Adrenal gland (tissue), 12 donors: ENCODE measurements around the gene MYL6B. TPM values are rescaled to one million over a fixed set of nuclear protein-coding genes. Genes with fewer than 3 reads are reported as not detected.

ENCODE experiments used
- DNase-seq, 7 donors: peaks; one replicate each; pipeline ENCODE4 v3.0.0-alpha.2; 2019 to 2020
- H3K27ac ChIP-seq, 5 donors: fragments of 200-600 bp; sonication (generic) in 4 of 5; 1 replicate in 3 of 5; 2 replicates in 2 of 5; pipeline versions ENCODE4 v1.5.1 to v1.8.0; 2016 to 2020; ENCODE audit warnings: mild to moderate bottlenecking in 1 of 5
- H3K27me3 ChIP-seq: fragments of 200-600 bp; 2 replicates; pipeline ENCODE4 v1.8.0; 2021
- H3K36me3 ChIP-seq, 2 donors: fragments of 200-600 bp; replicated peaks in 1 of 2; 1 replicate in 1 of 2; 2 replicates in 1 of 2; pipeline versions ENCODE4 v1.5.1 to v1.8.0; 2018 to 2022
- H3K4me1 ChIP-seq, 2 donors: fragments of 200-600 bp; replicated peaks in 1 of 2; 1 replicate in 1 of 2; 2 replicates in 1 of 2; pipeline versions ENCODE4 v1.5.1 to v1.8.0; 2018 to 2021
- H3K4me3 ChIP-seq, 4 donors: fragments of 200-600 bp; sonication (generic) in 3 of 4; one replicate each; pipeline ENCODE4 v1.5.1; 2016 to 2018
- H3K9me3 ChIP-seq, 3 donors: fragments of 200-600 bp; sonication (generic) in 1 of 3; replicated peaks in 1 of 3; 1 replicate in 2 of 3; 2 replicates in 1 of 3; pipeline versions ENCODE4 v1.5.1 to v1.8.0; 2016 to 2021
- POLR2A ChIP-seq, 2 donors: fragments of 450-650 bp; IDR thresholded peaks; one replicate each; pipeline ENCODE4 v1.6.1; 2017; ENCODE audit warnings: antibody characterized with exemption in 2 of 2, mild to moderate bottlenecking in 2 of 2, moderate library complexity in 1 of 2
- WGBS, 4 donors: extraction: QIAGEN DNeasy Blood & Tissue Kit in 2 of 4; methylation state at CpG; one replicate each; pipeline versions ENCODE4 v1.1.5 to v1.1.7; 2013 to 2017; 5-methylcytosine and 5-hydroxymethylcytosine counted together
- intact Hi-C, 2 donors: fragments of 100-400 bp; cut with DNase I; formaldehyde crosslinking; loops; one replicate each; pipeline versions ENCODE4 v1.14.1 to v1.15.0; 2022 to 2023
- polyA plus RNA-seq, 3 donors: library from polyadenylated mRNA; stranded (reverse); fragments of 200-250 nt in 2 of 3; fragments of 350-450 nt in 1 of 3; fragmentation: Illumina TruSeq in 1 of 3; extraction: RNeasy Lipid Tissue Mini Kit (QIAGEN cat#74804) in 1 of 3; gene quantifications; one replicate each; pipeline ENCODE4 v1.2.3, GENCODE V29; 2013 to 2014
- total RNA-seq, 9 donors: library from RNA; depleted of rRNA in 4 of 9; stranded (reverse); fragments of >200 nt in 4 of 9; fragments of 120-200 nt in 1 of 9; fragmentation: NEBNext Ultra II Directional in 1 of 9; extraction: Animal tissue kit (Norgen Biotek cat#: 25700) in 1 of 9; gene quantifications; one replicate each; pipeline versions ENCODE4 v1.1.0 to v1.2.4, GENCODE V29; 2013 to 2023
- TF ChIP-seq, protein P1 (sequence below), 6 experiments: fragments of 450-650 bp in 4 of 6; fragments of 200-600 bp in 2 of 6; sonication (generic) in 1 of 6; IDR thresholded peaks; 1 replicate in 5 of 6; 2 replicates in 1 of 6; pipeline versions ENCODE4 v1.5.1 to v1.8.0; 2016 to 2021; ENCODE audit warnings: antibody characterized with exemption in 6 of 6, mild to moderate bottlenecking in 2 of 6, moderate library complexity in 1 of 6
- donor health status: healthy with polysubstance abuse.
- donor health status: Bipolar disorder and iron deficiency.
- donor health status: DM: yes; HTN: yes; CAD: no.
- donor health status: DM: no; HTN: no; CAD: no.
- donor health status: DM: no; HTN: no; CAD: no.
- donor health status: DM: yes; HTN: yes; CAD: no.

The MYL6B gene
- total and polyA plus RNA-seq, 12 donors: 28.0 to 129 (median 71.9) TPM

DNA sequence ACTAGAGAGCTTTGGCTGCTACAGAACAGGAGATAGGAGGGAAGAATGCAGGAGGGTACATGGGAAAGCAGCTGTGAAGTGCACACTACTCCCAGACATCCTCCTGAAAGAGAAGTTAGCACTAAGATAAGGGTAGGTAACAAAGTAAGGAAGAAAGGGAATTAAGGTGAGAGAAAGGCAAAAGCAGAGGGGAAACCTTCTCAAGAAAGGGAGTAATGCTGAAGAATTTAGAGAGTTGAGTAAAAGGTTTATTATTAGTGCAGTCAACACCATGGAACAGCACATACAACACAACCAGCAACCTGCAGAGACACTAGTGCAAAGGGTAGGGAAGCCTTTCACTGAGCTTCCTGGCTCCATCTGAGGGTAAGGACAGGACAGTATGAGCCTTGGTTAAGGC lies 51.9 kb downstream of the MYL6B start:
- Histone ChIP-seq H3K4me1 (peaks cover 0 to 6% of the 10 kb centered on the region in 2 donors), H3K4me3 (no peak overlapping the region), H3K27ac (no peak overlapping the region), H3K27me3 (no peaks in the 10 kb centered on the region), H3K9me3 (no peaks in the 10 kb centered on the region), H3K36me3 (peaks cover 0 to 43% of the 10 kb centered on the region in 2 donors)
- no peak for DNase-seq
- intact Hi-C loops: no loop called here
- no peak for TF ChIP-seq POLR2A (IDR thresholded peaks at IDR 0.05)
- TF ChIP-seq, protein P1, sequence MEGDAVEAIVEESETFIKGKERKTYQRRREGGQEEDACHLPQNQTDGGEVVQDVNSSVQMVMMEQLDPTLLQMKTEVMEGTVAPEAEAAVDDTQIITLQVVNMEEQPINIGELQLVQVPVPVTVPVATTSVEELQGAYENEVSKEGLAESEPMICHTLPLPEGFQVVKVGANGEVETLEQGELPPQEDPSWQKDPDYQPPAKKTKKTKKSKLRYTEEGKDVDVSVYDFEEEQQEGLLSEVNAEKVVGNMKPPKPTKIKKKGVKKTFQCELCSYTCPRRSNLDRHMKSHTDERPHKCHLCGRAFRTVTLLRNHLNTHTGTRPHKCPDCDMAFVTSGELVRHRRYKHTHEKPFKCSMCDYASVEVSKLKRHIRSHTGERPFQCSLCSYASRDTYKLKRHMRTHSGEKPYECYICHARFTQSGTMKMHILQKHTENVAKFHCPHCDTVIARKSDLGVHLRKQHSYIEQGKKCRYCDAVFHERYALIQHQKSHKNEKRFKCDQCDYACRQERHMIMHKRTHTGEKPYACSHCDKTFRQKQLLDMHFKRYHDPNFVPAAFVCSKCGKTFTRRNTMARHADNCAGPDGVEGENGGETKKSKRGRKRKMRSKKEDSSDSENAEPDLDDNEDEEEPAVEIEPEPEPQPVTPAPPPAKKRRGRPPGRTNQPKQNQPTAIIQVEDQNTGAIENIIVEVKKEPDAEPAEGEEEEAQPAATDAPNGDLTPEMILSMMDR (IDR thresholded peaks at IDR 0.05): no peak

DNA sequence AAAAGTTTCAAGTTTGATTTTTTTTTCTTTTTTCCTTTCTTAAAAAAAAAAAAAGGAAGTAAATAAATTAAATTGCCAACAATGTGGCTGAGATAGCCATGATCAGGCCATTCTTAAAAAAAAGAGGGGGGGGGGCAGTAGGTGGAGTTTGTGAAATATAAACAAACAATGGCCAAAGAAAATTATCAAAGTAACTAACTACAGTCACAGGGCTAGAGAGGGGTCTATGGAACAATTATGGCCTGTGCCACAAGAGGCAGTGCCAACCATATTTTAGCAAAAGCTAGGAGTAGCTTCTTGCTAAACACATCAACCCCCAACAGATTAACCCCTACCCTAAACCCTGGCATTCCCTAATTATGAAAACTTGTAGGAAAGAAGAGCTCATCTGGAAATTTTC lies 53.1 kb downstream of the MYL6B start:
- H3K4me1 ChIP-seq: peaks cover 0 to 6% of the 10 kb centered on the region in 2 donors
- no peak for DNase-seq
- TF ChIP-seq, protein P1 (IDR thresholded peaks at IDR 0.05): peak in 1 of 6 experiments; percentile 5
- TF ChIP-seq POLR2A (IDR thresholded peaks at IDR 0.05): no peak
- H3K9me3 ChIP-seq: no peaks in the 10 kb centered on the region
- H3K36me3 ChIP-seq: peaks cover 0 to 55% of the 10 kb centered on the region in 2 donors
- no peak overlapping the region for H3K4me3 ChIP-seq
- no peak overlapping the region for H3K27ac ChIP-seq
- no peaks in the 10 kb centered on the region for H3K27me3 ChIP-seq
- intact Hi-C loops: no loop called here

DNA sequence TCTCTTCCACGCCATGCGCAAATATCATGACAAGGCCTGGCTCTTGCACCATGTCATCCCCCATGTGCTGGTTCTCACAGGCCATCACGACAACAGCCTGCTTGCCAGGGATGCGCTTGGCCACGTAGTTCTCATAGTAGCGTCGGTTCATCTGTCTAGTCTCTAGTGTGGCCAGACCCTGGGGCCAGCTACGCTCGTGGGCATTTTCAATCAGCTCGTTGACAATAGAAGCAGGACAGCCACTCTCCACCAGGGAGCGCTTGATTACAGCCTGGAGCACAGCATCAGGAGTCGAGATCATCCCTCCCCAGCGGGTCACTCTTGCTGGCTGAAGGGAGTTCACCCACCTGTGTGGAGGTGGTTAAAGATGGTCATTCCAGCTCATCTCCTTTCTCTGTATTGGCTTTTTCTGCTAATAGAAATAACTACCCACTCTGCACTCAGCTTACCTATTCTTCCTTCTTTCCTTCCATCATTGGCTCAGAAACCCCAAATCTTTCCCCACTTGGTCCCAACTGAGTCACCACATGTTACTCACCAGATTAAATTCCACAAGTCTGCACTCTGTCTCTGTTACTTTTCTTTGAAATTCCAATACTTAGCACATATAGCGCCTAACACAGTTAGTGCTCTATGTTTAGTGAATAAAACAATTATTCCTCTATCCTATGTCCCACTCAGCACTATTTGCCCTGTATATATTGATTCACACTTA lies 54.2 kb downstream of the MYL6B start:
- H3K36me3 ChIP-seq: peaks cover 0 to 67% of the 10 kb centered on the region in 2 donors
- intact Hi-C loops: no loop called here
- H3K27ac ChIP-seq: peak overlapping the region in 1 of 5 donors; percentile 42

More for the DNA sequence above, 54.2 kb downstream of the MYL6B start:
- Histone ChIP-seq H3K4me1 (peaks cover 0 to 6% of the 10 kb centered on the region in 2 donors), H3K27me3 (no peaks in the 10 kb centered on the region), H3K4me3 (no peak overlapping the region), H3K9me3 (no peaks in the 10 kb centered on the region)
- 56 to 73% (median 57%) methylated on average over 11 to 14 of the region's 14 CpGs for WGBS, 4 donors
- TF ChIP-seq POLR2A (IDR thresholded peaks at IDR 0.05): no peak
- TF ChIP-seq, protein P1 (IDR thresholded peaks at IDR 0.05): peak; percentile 22 to 67 (median 57)
- DNase-seq: peak; percentile 56 to 88 (median 67)

Other genes with a start within 250 kb of the MYL6B start
- gene PYM1, start 224.7 kb upstream of the MYL6B start, total RNA-seq: 10 to 100 TPM; 32.1 to 60.9 (median 37.8) TPM
- gene PYM1, start 224.7 kb upstream of the MYL6B start, polyA plus RNA-seq: 10 to 100 TPM; 48.3 to 59.1 (median 49.0) TPM
- gene DGKA, start 221.4 kb upstream of the MYL6B start, total RNA-seq: 100 to 1,000 TPM in 1 of 9 donors, 10 to 100 TPM in 8; 16.0 to 116 (median 31.9) TPM
- gene DGKA, start 221.4 kb upstream of the MYL6B start, polyA plus RNA-seq: 10 to 100 TPM; 21.1 to 99.8 (median 66.2) TPM
- gene PMEL, start 186.5 kb upstream of the MYL6B start, total RNA-seq: 1 to 10 TPM in 5 of 9 donors, under 1 TPM in 3, not detected in 1; 0.35 to 3.8 (median 1.3) TPM
- gene PMEL, start 186.5 kb upstream of the MYL6B start, polyA plus RNA-seq: 1 to 10 TPM in 2 of 3 donors, under 1 TPM in 1; 0.77 to 1.5 (median 1.0) TPM
- 10 to 100 TPM in 8 of 9 donors, 1 to 10 TPM in 1; 6.3 to 30.6 (median 18.7) TPM for gene CDK2, start 185.8 kb upstream of the MYL6B start, total RNA-seq
- gene CDK2, start 185.8 kb upstream of the MYL6B start, polyA plus RNA-seq: 10 to 100 TPM in 1 of 3 donors, 1 to 10 TPM in 2; 6.0 to 16.5 (median 9.2) TPM
- gene RAB5B, start 178.5 kb upstream of the MYL6B start, total RNA-seq: 100 to 1,000 TPM in 5 of 9 donors, 10 to 100 TPM in 4; 77.6 to 134 (median 112) TPM
- 100 to 1,000 TPM in 1 of 3 donors, 10 to 100 TPM in 2; 34.4 to 137 (median 43.6) TPM for gene RAB5B, start 178.5 kb upstream of the MYL6B start, polyA plus RNA-seq
- 10 to 100 TPM; 49.3 to 72.6 (median 56.6) TPM for gene SUOX, start 155.3 kb upstream of the MYL6B start, total RNA-seq
- 10 to 100 TPM; 27.7 to 49.7 (median 37.1) TPM for gene SUOX, start 155.3 kb upstream of the MYL6B start, polyA plus RNA-seq
- gene IKZF4, start 131.5 kb upstream of the MYL6B start, total RNA-seq: 10 to 100 TPM in 6 of 9 donors, 1 to 10 TPM in 3; 6.0 to 34.0 (median 13.3) TPM
- gene IKZF4, start 131.5 kb upstream of the MYL6B start, polyA plus RNA-seq: 10 to 100 TPM in 1 of 3 donors, 1 to 10 TPM in 2; 5.7 to 10.3 (median 6.4) TPM
- gene RPS26, start 110.7 kb upstream of the MYL6B start, total RNA-seq: 1,000 to 10,000 TPM in 3 of 9 donors, 100 to 1,000 TPM in 3, 10 to 100 TPM in 3; 76.7 to 2,374 (median 441) TPM
- 1,000 to 10,000 TPM; 1,149 to 1,897 (median 1,249) TPM for gene RPS26, start 110.7 kb upstream of the MYL6B start, polyA plus RNA-seq
- gene ERBB3, start 72.4 kb upstream of the MYL6B start, total RNA-seq: 10 to 100 TPM in 1 of 9 donors, 1 to 10 TPM in 8; 1.3 to 25.7 (median 1.6) TPM
- gene ERBB3, start 72.4 kb upstream of the MYL6B start, polyA plus RNA-seq: 1 to 10 TPM; 1.9 to 5.0 (median 2.6) TPM
- gene PA2G4, start 48.0 kb upstream of the MYL6B start, total RNA-seq: 100 to 1,000 TPM in 5 of 9 donors, 10 to 100 TPM in 4; 64.1 to 129 (median 106) TPM
- 100 to 1,000 TPM in 2 of 3 donors, 10 to 100 TPM in 1; 83.3 to 252 (median 106) TPM for gene PA2G4, start 48.0 kb upstream of the MYL6B start, polyA plus RNA-seq
- gene RPL41, start 36.0 kb upstream of the MYL6B start, total RNA-seq: 1,000 to 10,000 TPM; 1,635 to 5,801 (median 3,259) TPM
- 1,000 to 10,000 TPM; 2,153 to 6,204 (median 2,446) TPM for gene RPL41, start 36.0 kb upstream of the MYL6B start, polyA plus RNA-seq
- 10 to 100 TPM in 3 of 9 donors, 1 to 10 TPM in 6; 4.3 to 15.0 (median 8.4) TPM for gene ZC3H10, start 34.3 kb upstream of the MYL6B start, total RNA-seq
- gene ZC3H10, start 34.3 kb upstream of the MYL6B start, polyA plus RNA-seq: 1 to 10 TPM; 2.2 to 5.5 (median 5.0) TPM
- 100 to 1,000 TPM in 7 of 9 donors, 10 to 100 TPM in 2; 26.3 to 156 (median 125) TPM for gene ESYT1, start 24.3 kb upstream of the MYL6B start, total RNA-seq
- gene ESYT1, start 24.3 kb upstream of the MYL6B start, polyA plus RNA-seq: 100 to 1,000 TPM in 1 of 3 donors, 10 to 100 TPM in 2; 27.2 to 103 (median 35.4) TPM
- 1,000 to 10,000 TPM; 1,276 to 2,410 (median 1,576) TPM for gene MYL6, start 5.8 kb downstream of the MYL6B start, total RNA-seq
- 1,000 to 10,000 TPM; 1,464 to 3,646 (median 1,841) TPM for gene MYL6, start 5.8 kb downstream of the MYL6B start, polyA plus RNA-seq
- 100 to 1,000 TPM in 1 of 9 donors, 10 to 100 TPM in 8; 36.3 to 102 (median 64.0) TPM for gene SMARCC2, start 36.9 kb downstream of the MYL6B start, total RNA-seq
- 10 to 100 TPM; 22.8 to 75.1 (median 46.6) TPM for gene SMARCC2, start 36.9 kb downstream of the MYL6B start, polyA plus RNA-seq
- gene RNF41, start 69.3 kb downstream of the MYL6B start, total RNA-seq: 10 to 100 TPM; 42.4 to 90.6 (median 64.1) TPM
- gene RNF41, start 69.3 kb downstream of the MYL6B start, polyA plus RNA-seq: 10 to 100 TPM; 13.0 to 44.0 (median 13.5) TPM
- 10 to 100 TPM; 23.8 to 55.4 (median 48.4) TPM for gene NABP2, start 71.8 kb downstream of the MYL6B start, total RNA-seq
- 10 to 100 TPM; 24.6 to 48.3 (median 39.7) TPM for gene NABP2, start 71.8 kb downstream of the MYL6B start, polyA plus RNA-seq
- gene SLC39A5, start 77.5 kb downstream of the MYL6B start, total RNA-seq: under 1 TPM in 3 of 9 donors, not detected in 6; 0.50 to 0.83 (median 0.65) TPM
- 1 to 10 TPM in 1 of 3 donors, under 1 TPM in 1, not detected in 1; 0.54 to 2.0 TPM for gene SLC39A5, start 77.5 kb downstream of the MYL6B start, polyA plus RNA-seq
- gene ANKRD52, start 105.8 kb downstream of the MYL6B start, total RNA-seq: 10 to 100 TPM; 21.3 to 86.8 (median 28.5) TPM
- gene ANKRD52, start 105.8 kb downstream of the MYL6B start, polyA plus RNA-seq: 10 to 100 TPM in 2 of 3 donors, 1 to 10 TPM in 1; 8.4 to 54.0 (median 28.8) TPM
- 10 to 100 TPM; 24.2 to 65.1 (median 33.7) TPM for gene COQ10A, start 114.4 kb downstream of the MYL6B start, total RNA-seq
- 10 to 100 TPM; 25.2 to 47.6 (median 36.7) TPM for gene COQ10A, start 114.4 kb downstream of the MYL6B start, polyA plus RNA-seq
- 100 to 1,000 TPM; 143 to 417 (median 265) TPM for gene CS, start 147.7 kb downstream of the MYL6B start, total RNA-seq
- 100 to 1,000 TPM in 1 of 3 donors, 10 to 100 TPM in 2; 64.6 to 404 (median 73.1) TPM for gene CS, start 147.7 kb downstream of the MYL6B start, polyA plus RNA-seq
- gene CNPY2, start 163.4 kb downstream of the MYL6B start, total RNA-seq: 100 to 1,000 TPM; 103 to 163 (median 146) TPM
- 100 to 1,000 TPM; 138 to 192 (median 179) TPM for gene CNPY2, start 163.4 kb downstream of the MYL6B start, polyA plus RNA-seq
- 100 to 1,000 TPM in 1 of 9 donors, 10 to 100 TPM in 8; 19.6 to 124 (median 61.6) TPM for gene PAN2, start 181.4 kb downstream of the MYL6B start, total RNA-seq
- gene PAN2, start 181.4 kb downstream of the MYL6B start, polyA plus RNA-seq: 100 to 1,000 TPM in 2 of 3 donors, 10 to 100 TPM in 1; 40.8 to 111 (median 102) TPM
- gene IL23A, start 186.3 kb downstream of the MYL6B start, total RNA-seq: under 1 TPM in 4 of 9 donors, not detected in 5; 0.29 to 0.67 (median 0.62) TPM
- gene IL23A, start 186.3 kb downstream of the MYL6B start, polyA plus RNA-seq: 1 to 10 TPM in 1 of 3 donors, under 1 TPM in 2; 0.55 to 1.3 (median 0.64) TPM
- gene STAT2, start 207.5 kb downstream of the MYL6B start, total RNA-seq: 100 to 1,000 TPM in 5 of 9 donors, 10 to 100 TPM in 4; 74.2 to 197 (median 101) TPM
- 100 to 1,000 TPM in 1 of 3 donors, 10 to 100 TPM in 2; 45.3 to 120 (median 47.3) TPM for gene STAT2, start 207.5 kb downstream of the MYL6B start, polyA plus RNA-seq
- not detected for gene APOF, start 210.3 kb downstream of the MYL6B start, total RNA-seq
- gene APOF, start 210.3 kb downstream of the MYL6B start, polyA plus RNA-seq: under 1 TPM in 1 of 3 donors, not detected in 2; 0.24 TPM